ENCODE measurements around the gene BICRA. TPM values are rescaled to one million over a fixed set of nuclear protein-coding genes. Genes with fewer than 3 reads are reported as not detected.

BICRA gene
- total and polyA plus RNA-seq, 2 of the 8 experiments (the other 6 are each of a cell fraction or from before 2014, with no cell fraction given): 1.5 to 29.2 TPM

DNA sequence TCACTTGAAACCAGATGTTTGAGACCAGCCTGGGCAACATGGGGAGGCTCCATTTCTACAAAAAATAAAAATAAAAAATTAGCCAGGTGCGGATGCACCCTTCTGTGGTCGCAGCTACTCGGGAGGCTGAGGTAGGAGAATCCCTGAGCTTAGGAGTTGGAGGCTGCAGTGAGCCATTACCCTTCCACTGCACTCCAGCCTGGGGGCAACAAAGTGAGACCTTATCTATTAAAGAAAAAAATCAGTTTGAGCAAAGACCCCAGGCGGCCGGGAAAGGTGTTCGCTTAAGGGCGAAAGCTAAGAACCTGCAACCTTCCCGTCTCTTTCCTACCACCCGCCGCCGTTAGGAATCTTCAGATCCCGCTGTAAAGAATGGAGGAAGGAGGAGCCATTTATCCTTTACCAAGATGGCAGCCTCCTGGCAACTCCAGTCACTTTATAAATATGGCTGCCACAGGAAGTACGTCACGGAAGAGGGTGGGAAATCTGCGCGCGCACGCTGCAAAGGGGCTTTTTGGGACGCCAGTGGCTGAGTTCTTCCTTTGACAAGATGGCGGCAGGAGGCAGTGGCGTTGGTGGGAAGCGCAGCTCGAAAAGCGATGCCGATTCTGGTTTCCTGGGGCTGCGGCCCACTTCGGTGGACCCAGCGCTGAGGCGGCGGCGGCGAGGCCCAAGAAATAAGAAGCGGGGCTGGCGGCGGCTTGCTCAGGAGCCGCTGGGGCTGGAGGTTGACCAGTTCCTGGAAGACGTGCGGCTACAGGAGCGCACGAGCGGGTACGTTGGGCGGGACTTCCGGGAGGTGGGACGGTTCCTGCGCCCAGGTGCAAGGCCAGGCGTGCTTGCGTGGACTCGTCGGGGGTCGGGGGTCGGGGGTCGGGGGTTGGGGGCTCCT, 136.3 kb downstream of the BICRA start, which contains the start of gene NOP53:
Gene NOP53 (plus strand): TSS at position 537 of the 892 bp plus-strand sequence. CDS start 14 bp downstream, at position 551.
- Histone ChIP-seq H2BK12ac (ENCODE audit: low read depth, low read length) (0 out of 2 replicates have a peak within 1 kb of the TSS, but pooled peaks have one; percentile 60), H2AFZ (ENCODE audit: low read length) (no peak within 1 kb of the TSS), H3K23me2 (ENCODE audit: low read depth, low read length) (peaks cover 7% of the 10 kb centered on the region; the same call in 1 of the 2 replicates), H2BK15ac (ENCODE audit: low read length) (no peak within 1 kb of the TSS), H3K4ac (replicated peaks; ENCODE audit: insufficient read length, low read depth, low read length) (peak within 1 kb of the TSS; percentile 84), H2BK5ac (ENCODE audit: low read depth, low read length) (peak within 1 kb of the TSS; percentile 71), H3K4me1 (replicated peaks in 1 of 4; ENCODE audit: control insufficient read depth in 3 of 4, insufficient read depth in 4 of 4, low read length in 3 of 4) (peaks cover 0 to 15% (median 4%) of the 10 kb centered on the region in 4 experiments; a peak in 4 of 7 replicates), H3K9ac (replicated peaks in 1 of 4; ENCODE audit: extremely low read depth in 1 of 4, low read depth in 3 of 4, low read length in 3 of 4) (peak within 1 kb of the TSS; percentile 73 to 97 (median 92)), H4K20me1 (replicated peaks in 1 of 2; ENCODE audit: control insufficient read depth in 1 of 2, insufficient read depth in 2 of 2, low read length in 2 of 2) (peaks cover 4 to 10% of the 10 kb centered on the region in 2 experiments), H3K9me3 (ENCODE audit: insufficient read depth in 2 of 2, low read depth in 1 of 2, low read length in 1 of 2) (no peaks in the 10 kb centered on the region), H3K27me3 (replicated peaks in 1 of 4; ENCODE audit: control insufficient read depth in 3 of 4, extremely low read depth in 1 of 4, insufficient read depth in 3 of 4, low read length in 3 of 4) (no peaks in the 10 kb centered on the region), H3K14ac (ENCODE audit: insufficient read length) (no peak within 1 kb of the TSS), H3K79me1 (ENCODE audit: low read depth, low read length) (peaks cover 7% of the 10 kb centered on the region; the same call in 1 of the 2 replicates), H3K4me2 (ENCODE audit: insufficient read depth in 1 of 2, low read depth in 2 of 2, low read length in 2 of 2) (peak within 1 kb of the TSS; percentile 51 to 58), H3K4me3 (ENCODE audit: extremely low read depth in 1 of 4, insufficient read depth in 2 of 4, low read depth in 3 of 4, low read length in 4 of 4) (peak within 1 kb of the TSS; percentile 66 to 92 (median 80)), H2BK120ac (replicated peaks; ENCODE audit: low read depth, low read length) (peak within 1 kb of the TSS; percentile 54), H2BK20ac (ENCODE audit: low read length) (no peak within 1 kb of the TSS), H3K27ac (ENCODE audit: low read depth, low read length) (peak within 1 kb of the TSS; percentile 97), H4K5ac (ENCODE audit: insufficient read length, low read depth, low read length) (peak within 1 kb of the TSS; percentile 91), H3K18ac (ENCODE audit: extremely low read depth, low read length) (peak within 1 kb of the TSS; percentile 85), H4K91ac (replicated peaks; ENCODE audit: insufficient read length, low read length) (peak within 1 kb of the TSS; percentile 88), H4K8ac (ENCODE audit: extremely low read depth, insufficient read depth, low read length) (peak within 1 kb of the TSS; percentile 100), H3K56ac (replicated peaks; ENCODE audit: insufficient read length, low read depth, low read length) (peak within 1 kb of the TSS; percentile 93), H3K36me3 (ENCODE audit: control insufficient read depth in 2 of 4, insufficient read depth in 4 of 4, low read length in 3 of 4) (peaks cover 19 to 31% (median 29%) of the 10 kb centered on the region in 4 experiments; a peak in 7 of 8 replicates), H2AK5ac (ENCODE audit: low read depth, low read length) (peak within 1 kb of the TSS; percentile 44; the same call in 1 of the 2 replicates), H3K79me2 (ENCODE audit: control insufficient read depth in 1 of 2, insufficient read depth in 2 of 2, low read length in 2 of 2) (peaks cover 3 to 37% of the 10 kb centered on the region in 2 experiments; a peak in 3 of 4 replicates), H3K23ac (ENCODE audit: insufficient read length) (no peak within 1 kb of the TSS)
- ChIA-PET POLR2A (ENCODE audit: partially characterized antibody) (interaction anchor here (0.6 to 11.1 kb wide), 26 partner anchors 10 to 445 kb away, joined by 3 to 204 read pairs (median 5); partner anchors contain the start of genes EHD2 and KPTN), CTCF (ENCODE audit: partially characterized antibody) (interaction anchor here (0.8 to 4.5 kb wide), 10 partner anchors 9 to 235 kb away, joined by 3 to 51 read pairs (median 4); partner anchors contain the start of gene EHD2)
- 8% methylated on average over 36 of the region's 53 CpGs; no CpG with 5 or more reads in 1 of the 2 experiments for WGBS, 2 experiments (ENCODE audit: extremely low coverage in 1 of 2, insufficient coverage in 1 of 2, insufficient read length in 1 of 2, insufficient replicate concordance in 2 of 2, low coverage in 1 of 2, low lambda C conversion rate in 2 of 2, missing lambda C conversion rate in 1 of 2)
- DNase-seq (ENCODE audit: low read depth in 1 of 2, low spot score in 2 of 2) (peak; percentile 96 to 98), FAIRE-seq (no peak)
- TF ChIP-seq YY1 (IDR thresholded peaks at IDR 0.05; ENCODE audit: low read depth, low read length): peak; percentile 100
- peak; percentile 71 for TF ChIP-seq ASH2L (IDR thresholded peaks at IDR 0.05; ENCODE audit: low read length)
- no peak for TF ChIP-seq SUZ12 (IDR thresholded peaks at IDR 0.05; ENCODE audit: low read length)
- peak; percentile 90 for TF ChIP-seq CREB1 (IDR thresholded peaks at IDR 0.05)
- peak; percentile 86 for TF ChIP-seq SIX5 (IDR thresholded peaks at IDR 0.05; ENCODE audit: low read depth, low read length)
- TF ChIP-seq SIN3A (conservative IDR thresholded peaks at IDR 0.05 in 1 of 2, IDR thresholded peaks at IDR 0.05 in 1 of 2; ENCODE audit: low read depth in 1 of 2, low read length in 2 of 2): peak in 1 of 2 experiments; percentile 70; a peak in 1 of 4 replicates
- TF ChIP-seq EP300 (IDR thresholded peaks at IDR 0.05; ENCODE audit: borderline replicate concordance in 1 of 2, low read depth in 2 of 2, low read length in 2 of 2): 0 out of 3 replicates have a peak, but pooled peaks of 1 of the 2 experiments have one; percentile 20
- peak; percentile 28; the same call in 1 of the 2 replicates for TF ChIP-seq SP2 (IDR thresholded peaks at IDR 0.05; ENCODE audit: low read length)
- peak; percentile 98 for TF ChIP-seq TAF1 (IDR thresholded peaks at IDR 0.05; ENCODE audit: low read depth, low read length)
- TF ChIP-seq SP4 (IDR thresholded peaks at IDR 0.05; ENCODE audit: low read length): 0 out of 2 replicates have a peak, but pooled peaks have one; percentile 72
- no peak for TF ChIP-seq BCL11A (IDR thresholded peaks at IDR 0.05; ENCODE audit: low read depth in 2 of 2, low read length in 2 of 2)

All from H1 (cell line).